GM21786 (cell line): Measurements from ENCODE around the gene TBC1D2B.

Experiments used
- ATAC-seq: cut with Tn5 transposase; IDR thresholded peaks from one replicate; pipeline ENCODE4 v1.9.1; 2021; ENCODE audit not compliant: unreplicated experiment

The TBC1D2B gene

GRCh38 chr15:78073046-78073787 lies 4.3 kb downstream of the TBC1D2B start:
- ATAC-seq, result no peak

- no peak for ATAC-seq
These were observed 5.2 kb downstream of the TBC1D2B start for GRCh38 chr15:78072080-78072892.

- ATAC-seq, result no peak
These were observed 6.1 kb downstream of the TBC1D2B start for GRCh38 chr15:78071383-78071782.

GRCh38 chr15:78070049-78070700 lies 7.3 kb downstream of the TBC1D2B start:
- ATAC-seq, result no peak

GRCh38 chr15:78069462-78070029 lies 8.0 kb downstream of the TBC1D2B start:
- no peak for ATAC-seq

- ATAC-seq, result peak; percentile 6
These were observed 8.5 kb downstream of the TBC1D2B start for GRCh38 chr15:78069052-78069414.

GRCh38 chr15:78067328-78068228 lies 9.9 kb downstream of the TBC1D2B start:
- no peak for ATAC-seq

- peak; percentile 48 for ATAC-seq
These were observed 11.3 kb downstream of the TBC1D2B start for GRCh38 chr15:78065973-78066946.

GRCh38 chr15:78065284-78065872 lies 12.1 kb downstream of the TBC1D2B start:
- ATAC-seq, result no peak

GRCh38 chr15:78064544-78064943 lies 13.0 kb downstream of the TBC1D2B start:
- no peak for ATAC-seq

- no peak for ATAC-seq
These were observed 13.5 kb downstream of the TBC1D2B start for GRCh38 chr15:78063970-78064385.

GRCh38 chr15:78063217-78063616 lies 14.3 kb downstream of the TBC1D2B start:
- ATAC-seq, result no peak

- ATAC-seq, result no peak
These were observed 15.5 kb downstream of the TBC1D2B start for GRCh38 chr15:78061963-78062427.

GRCh38 chr15:78060232-78060631 lies 17.3 kb downstream of the TBC1D2B start:
- ATAC-seq, result no peak

GRCh38 chr15:78059110-78059839 lies 18.2 kb downstream of the TBC1D2B start:
- no peak for ATAC-seq

GRCh38 chr15:78058401-78058935 lies 19.0 kb downstream of the TBC1D2B start:
- ATAC-seq, result no peak

- no peak for ATAC-seq
These were observed 19.7 kb downstream of the TBC1D2B start for GRCh38 chr15:78057803-78058202.
